Measurements from ENCODE around the gene STXBP6. TPM values are rescaled to one million over a fixed set of nuclear protein-coding genes. Genes with fewer than 3 reads are reported as not detected.

The STXBP6 gene
- total and polyA plus RNA-seq, 2 of the 13 experiments (the other 11 are each of a cell fraction or from before 2014, with no cell fraction given), result 35.3 to 42.8 TPM

DNA sequence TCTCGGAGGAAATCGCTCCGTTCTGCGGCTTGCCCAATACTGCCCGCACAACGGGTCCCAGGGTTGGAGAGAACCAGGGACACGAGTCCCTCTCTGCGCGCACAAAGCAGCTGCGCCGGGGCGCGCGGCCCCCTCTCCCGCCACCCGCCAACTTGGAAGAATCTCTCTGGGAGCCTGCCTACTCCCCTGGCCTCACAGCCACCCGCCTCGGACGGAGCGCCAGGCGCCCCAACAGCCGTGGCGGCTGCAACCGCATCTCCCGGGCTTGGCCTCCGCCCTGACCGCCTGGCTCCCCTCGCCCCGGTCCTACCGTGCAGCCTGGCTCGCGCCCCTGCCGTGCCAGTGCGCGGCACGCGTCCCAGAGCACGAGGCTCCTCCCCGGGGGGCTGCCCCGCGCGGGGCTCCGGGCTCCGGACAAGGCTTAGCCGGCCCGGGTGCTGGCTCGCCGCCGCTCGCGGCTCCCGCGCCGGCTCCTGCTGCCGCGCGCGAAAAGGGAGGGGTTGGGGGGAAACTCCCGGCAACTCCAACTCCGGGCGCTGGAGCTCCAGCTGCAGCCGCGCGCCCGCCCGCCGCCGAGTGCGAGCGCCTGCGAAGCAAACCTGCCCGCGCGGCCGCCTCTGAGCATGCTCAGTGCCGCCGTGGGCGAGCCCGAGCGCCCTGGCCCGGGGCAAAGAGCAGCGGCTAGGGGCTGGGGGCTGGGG lies at the start of gene STXBP6 (continued):
- TF ChIP-seq PHF5A (CRISPR knock-in tag; IDR thresholded peaks at IDR 0.05; ENCODE audit: low read depth, unreplicated experiment) (no peak), RBFOX2 (IDR thresholded peaks at IDR 0.05; ENCODE audit: low read depth, low read length) (peak; percentile 92), SRF (IDR thresholded peaks at IDR 0.05; ENCODE audit: low read depth, low read length) (no peak), ZNF674 (CRISPR knock-in tag; IDR thresholded peaks at IDR 0.05; ENCODE audit: low read depth) (peak; percentile 96), MAFF (IDR thresholded peaks at IDR 0.05; ENCODE audit: low read depth, low read length) (no peak), ZMYM3 (CRISPR knock-in tag; IDR thresholded peaks at IDR 0.05) (no peak), PAWR (CRISPR knock-in tag; IDR thresholded peaks at IDR 0.05; ENCODE audit: borderline replicate concordance) (no peak), RBM39 (IDR thresholded peaks at IDR 0.05; ENCODE audit: low read depth, low read length, poor library complexity, severe bottlenecking) (peak; percentile 45), FOXA1 (IDR thresholded peaks at IDR 0.05) (no peak), FOXA1 (CRISPR knock-in tag; IDR thresholded peaks at IDR 0.05) (peak; percentile 7; the same call in 1 of the 2 replicates), FOXK2 (IDR thresholded peaks at IDR 0.05) (no peak), SNAPC2 (CRISPR knock-in tag; IDR thresholded peaks at IDR 0.05) (no peak), ZNF776 (CRISPR knock-in tag; IDR thresholded peaks at IDR 0.05) (peak; percentile 81; the same call in 1 of the 2 replicates), ZC3H4 (CRISPR knock-in tag; IDR thresholded peaks at IDR 0.05; ENCODE audit: borderline replicate concordance) (no peak; the same call in 1 of the 2 replicates), ZNF33B (CRISPR knock-in tag; IDR thresholded peaks at IDR 0.05) (no peak; the same call in none of the 2 replicates), ZBTB7B (CRISPR knock-in tag; IDR thresholded peaks at IDR 0.05) (peak; percentile 93; the same call in 1 of the 2 replicates), ZNF264 (CRISPR knock-in tag; IDR thresholded peaks at IDR 0.05) (peak; percentile 16; the same call in 1 of the 2 replicates), ZNF720 (CRISPR knock-in tag; IDR thresholded peaks at IDR 0.05) (no peak), WIZ (CRISPR knock-in tag; IDR thresholded peaks at IDR 0.05) (no peak), ZBTB42 (CRISPR knock-in tag; IDR thresholded peaks at IDR 0.05) (peak; percentile 74), CEBPG (CRISPR knock-in tag; IDR thresholded peaks at IDR 0.05) (no peak; the same call in 1 of the 2 replicates), TRIM24 (CRISPR knock-in tag; IDR thresholded peaks at IDR 0.05) (no peak), ZNF841 (CRISPR knock-in tag; IDR thresholded peaks at IDR 0.05; ENCODE audit: borderline replicate concordance) (peak; percentile 93; the same call in 1 of the 2 replicates), ZNF850 (CRISPR knock-in tag; conservative IDR thresholded peaks at IDR 0.05) (no peak), ZMYM4 (CRISPR knock-in tag; IDR thresholded peaks at IDR 0.05) (peak; percentile 90; the same call in 1 of the 2 replicates)
- TF ChIP-seq, protein P1, sequence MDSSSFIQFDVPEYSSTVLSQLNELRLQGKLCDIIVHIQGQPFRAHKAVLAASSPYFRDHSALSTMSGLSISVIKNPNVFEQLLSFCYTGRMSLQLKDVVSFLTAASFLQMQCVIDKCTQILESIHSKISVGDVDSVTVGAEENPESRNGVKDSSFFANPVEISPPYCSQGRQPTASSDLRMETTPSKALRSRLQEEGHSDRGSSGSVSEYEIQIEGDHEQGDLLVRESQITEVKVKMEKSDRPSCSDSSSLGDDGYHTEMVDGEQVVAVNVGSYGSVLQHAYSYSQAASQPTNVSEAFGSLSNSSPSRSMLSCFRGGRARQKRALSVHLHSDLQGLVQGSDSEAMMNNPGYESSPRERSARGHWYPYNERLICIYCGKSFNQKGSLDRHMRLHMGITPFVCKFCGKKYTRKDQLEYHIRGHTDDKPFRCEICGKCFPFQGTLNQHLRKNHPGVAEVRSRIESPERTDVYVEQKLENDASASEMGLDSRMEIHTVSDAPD (CRISPR knock-in tag; IDR thresholded peaks at IDR 0.05), result no peak
- TF ChIP-seq, protein P2, sequence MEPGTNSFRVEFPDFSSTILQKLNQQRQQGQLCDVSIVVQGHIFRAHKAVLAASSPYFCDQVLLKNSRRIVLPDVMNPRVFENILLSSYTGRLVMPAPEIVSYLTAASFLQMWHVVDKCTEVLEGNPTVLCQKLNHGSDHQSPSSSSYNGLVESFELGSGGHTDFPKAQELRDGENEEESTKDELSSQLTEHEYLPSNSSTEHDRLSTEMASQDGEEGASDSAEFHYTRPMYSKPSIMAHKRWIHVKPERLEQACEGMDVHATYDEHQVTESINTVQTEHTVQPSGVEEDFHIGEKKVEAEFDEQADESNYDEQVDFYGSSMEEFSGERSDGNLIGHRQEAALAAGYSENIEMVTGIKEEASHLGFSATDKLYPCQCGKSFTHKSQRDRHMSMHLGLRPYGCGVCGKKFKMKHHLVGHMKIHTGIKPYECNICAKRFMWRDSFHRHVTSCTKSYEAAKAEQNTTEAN (CRISPR knock-in tag; conservative IDR thresholded peaks at IDR 0.05), result peak; percentile 95
- TF ChIP-seq, protein P3, sequence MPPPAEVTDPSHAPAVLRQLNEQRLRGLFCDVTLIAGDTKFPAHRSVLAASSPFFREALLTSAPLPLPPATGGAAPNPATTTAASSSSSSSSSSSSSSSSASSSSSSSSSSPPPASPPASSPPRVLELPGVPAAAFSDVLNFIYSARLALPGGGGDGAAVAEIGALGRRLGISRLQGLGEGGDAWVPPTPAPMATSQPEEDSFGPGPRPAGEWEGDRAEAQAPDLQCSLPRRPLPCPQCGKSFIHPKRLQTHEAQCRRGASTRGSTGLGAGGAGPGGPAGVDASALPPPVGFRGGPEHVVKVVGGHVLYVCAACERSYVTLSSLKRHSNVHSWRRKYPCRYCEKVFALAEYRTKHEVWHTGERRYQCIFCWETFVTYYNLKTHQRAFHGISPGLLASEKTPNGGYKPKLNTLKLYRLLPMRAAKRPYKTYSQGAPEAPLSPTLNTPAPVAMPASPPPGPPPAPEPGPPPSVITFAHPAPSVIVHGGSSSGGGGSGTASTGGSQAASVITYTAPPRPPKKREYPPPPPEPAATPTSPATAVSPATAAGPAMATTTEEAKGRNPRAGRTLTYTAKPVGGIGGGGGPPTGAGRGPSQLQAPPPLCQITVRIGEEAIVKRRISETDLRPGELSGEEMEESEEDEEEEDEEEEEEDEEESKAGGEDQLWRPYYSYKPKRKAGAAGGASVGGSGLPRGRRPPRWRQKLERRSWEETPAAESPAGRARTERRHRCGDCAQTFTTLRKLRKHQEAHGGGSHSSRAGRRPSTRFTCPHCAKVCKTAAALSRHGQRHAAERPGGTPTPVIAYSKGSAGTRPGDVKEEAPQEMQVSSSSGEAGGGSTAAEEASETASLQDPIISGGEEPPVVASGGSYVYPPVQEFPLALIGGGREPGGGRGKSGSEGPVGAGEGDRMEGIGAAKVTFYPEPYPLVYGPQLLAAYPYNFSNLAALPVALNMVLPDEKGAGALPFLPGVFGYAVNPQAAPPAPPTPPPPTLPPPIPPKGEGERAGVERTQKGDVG (CRISPR knock-in tag; IDR thresholded peaks at IDR 0.05; ENCODE audit: borderline replicate concordance), result no peak

Measured in HepG2 (cell line).